HG03457 (cell line): Measurements from ENCODE around the gene BUB3.

Source experiments
- ATAC-seq: cut with Tn5 transposase; IDR thresholded peaks from one replicate; pipeline ENCODE4 v1.9.1; 2021; ENCODE audit warnings: moderate number of reproducible peaks; ENCODE audit not compliant: unreplicated experiment

Gene BUB3

DNA sequence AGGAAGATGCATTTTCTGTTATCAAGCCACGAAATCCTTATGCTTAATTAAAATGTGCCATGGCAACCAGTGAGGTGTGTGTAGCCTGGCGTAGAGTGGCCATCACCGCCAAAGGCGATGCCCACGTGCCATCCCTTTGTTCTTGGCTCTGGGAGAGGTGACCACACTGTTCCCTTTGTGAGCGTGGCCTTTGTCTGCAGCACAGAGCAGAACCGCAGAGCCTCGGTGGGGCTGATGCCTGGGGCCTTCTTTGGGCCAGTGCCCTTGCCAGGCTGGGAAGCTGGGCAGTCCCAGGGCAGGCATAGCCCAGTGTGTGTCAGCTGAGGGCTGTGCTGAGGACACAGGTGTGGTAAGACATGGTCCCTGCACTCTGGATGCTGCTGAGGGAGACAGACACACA, 48.3 kb downstream of the BUB3 start:
- no peak for ATAC-seq

DNA sequence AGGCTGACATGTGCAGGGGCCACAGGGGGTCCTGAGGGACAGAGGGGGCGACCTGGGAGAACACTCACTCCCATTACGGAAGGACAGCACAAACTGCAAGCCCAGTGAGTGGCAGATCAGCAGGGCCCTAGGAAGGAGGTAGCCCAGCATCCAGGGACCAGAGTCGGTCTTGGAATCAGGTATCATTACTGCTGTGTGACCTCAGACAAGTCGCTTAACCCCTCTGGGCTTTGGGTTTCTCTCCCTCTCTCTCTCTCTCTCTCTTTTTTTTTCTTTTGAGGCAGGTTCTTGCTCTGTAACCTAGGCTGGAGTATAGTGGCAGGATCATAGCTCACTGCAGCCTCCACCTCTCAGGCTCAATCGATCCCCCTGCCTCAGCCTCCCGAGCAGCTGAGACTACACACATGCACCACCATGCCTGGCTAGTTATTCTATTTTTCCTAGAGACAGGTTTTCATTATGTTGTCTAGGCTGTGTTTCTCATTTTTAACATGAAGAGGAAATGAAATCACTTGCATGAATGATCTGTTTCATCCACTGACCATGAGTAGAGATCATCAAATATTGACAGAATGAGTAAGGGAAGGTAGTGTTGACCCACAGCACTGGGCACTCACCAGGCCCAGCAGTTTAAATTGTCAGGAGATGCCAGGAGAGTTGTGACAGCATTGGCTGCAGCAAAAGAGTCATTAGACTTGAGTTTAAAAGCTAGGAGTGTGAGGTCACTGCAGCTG, 49.4 kb downstream of the BUB3 start:
- ATAC-seq = no peak

DNA sequence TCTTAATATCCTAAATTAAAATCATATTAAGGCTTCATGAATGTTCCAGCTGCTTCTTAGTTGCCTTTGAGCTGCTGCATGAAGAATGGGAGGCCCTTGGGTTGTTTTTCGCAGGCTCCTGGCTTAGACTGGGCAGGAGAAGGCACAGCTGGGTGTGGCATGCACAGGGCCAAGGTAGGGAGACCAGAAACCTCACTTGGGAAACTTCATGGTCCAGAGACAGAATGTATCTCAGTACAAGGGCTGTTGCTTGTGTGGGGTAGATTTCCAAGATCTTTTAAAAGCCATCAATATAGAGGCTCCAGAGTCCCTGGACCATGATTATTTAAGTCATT, 49.9 kb downstream of the BUB3 start:
- no peak for ATAC-seq

DNA sequence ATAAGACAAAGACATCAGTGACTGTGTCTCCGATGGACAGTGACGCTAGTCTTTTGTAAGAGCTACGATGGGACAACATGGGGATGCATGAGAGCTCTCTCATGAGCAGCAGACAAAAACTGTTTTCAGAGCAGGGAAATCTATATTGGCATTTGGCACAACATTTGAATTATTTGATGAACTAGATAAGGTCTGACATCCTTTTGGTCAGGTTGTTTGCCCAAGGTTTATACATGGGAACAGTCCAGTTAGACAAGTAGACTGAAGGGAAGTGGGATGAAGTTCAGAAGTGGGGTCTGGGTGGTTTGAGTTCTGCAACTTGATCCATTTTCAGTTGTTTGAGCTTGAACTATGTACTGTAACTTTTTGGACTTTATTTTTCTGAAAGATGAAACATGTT, 50.8 kb downstream of the BUB3 start:
- ATAC-seq = no peak

DNA sequence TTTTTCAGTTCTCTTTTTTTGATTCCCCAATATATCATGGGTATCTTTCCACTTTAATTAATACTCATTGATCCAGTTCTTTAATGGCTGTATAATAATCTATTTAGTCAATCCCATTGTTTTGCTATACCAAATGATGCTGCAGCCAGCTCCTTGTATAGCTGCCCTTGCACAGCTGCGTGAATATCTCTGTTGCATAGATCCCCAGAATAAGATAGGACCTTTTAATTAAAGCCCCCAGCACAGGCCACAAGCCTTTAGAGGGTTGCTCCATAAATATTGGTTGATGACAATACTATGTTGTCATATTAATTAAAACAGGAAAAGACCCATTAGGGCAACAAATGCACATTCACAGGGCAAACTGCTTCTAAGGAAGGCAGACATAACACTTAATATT, 57.9 kb downstream of the BUB3 start:
- ATAC-seq = no peak

DNA sequence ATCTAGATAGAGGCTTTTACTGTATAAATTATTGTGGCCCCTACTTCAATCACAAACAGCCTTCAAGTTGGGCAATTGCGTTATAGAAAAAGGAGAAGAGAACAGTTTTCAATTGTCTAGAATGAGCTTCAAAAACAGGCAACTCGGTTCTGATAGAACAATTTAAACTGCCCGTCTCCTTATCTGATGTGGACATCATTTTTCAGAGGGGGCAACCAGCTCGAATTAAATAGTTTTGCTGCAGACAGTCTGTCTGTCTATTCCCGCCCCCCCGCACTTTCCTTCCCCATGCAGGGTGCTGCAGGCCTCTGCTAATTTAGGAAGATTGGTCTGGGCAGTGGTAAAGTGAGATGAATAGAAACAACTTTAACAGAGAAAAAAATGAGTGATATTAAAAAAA, 58.4 kb downstream of the BUB3 start:
- no peak for ATAC-seq

DNA sequence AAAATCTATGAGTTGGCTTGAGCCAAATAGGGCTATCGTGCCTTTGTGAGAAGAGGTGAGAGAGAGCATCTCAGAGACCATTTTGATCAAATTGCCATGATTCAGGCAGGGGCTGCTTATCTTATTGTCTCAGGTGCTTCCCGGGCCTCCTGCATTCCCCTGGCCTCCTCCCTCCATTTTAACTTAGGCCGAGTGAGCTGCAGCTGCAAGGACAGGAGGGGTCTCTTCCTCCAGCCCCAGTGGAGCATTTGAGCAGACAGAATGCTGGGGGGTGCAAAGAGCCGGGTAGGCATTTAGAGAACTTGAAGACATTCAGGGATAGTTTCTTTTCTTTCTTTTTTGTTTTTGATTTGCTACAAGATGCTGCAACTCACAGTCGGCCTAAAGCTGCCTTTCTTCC, 59.0 kb downstream of the BUB3 start:
- no peak for ATAC-seq
